NCI-H446 treated with DMSO at 0.1 percent for 48 hours (cell line): ENCODE measurements around the gene CDC14B.
"Not testable (repeated sequence)": the region's sequence is repeated elsewhere in the genome, so short reads cannot be mapped to it uniquely, and the experiment has no call there.

Experiments
- DNase-seq: peaks from one replicate; lab custom pipeline; 2025; lab: John Stamatoyannopoulos, UW

The CDC14B gene

GRCh38 chr9:96619491-96620180 lies at the start of gene CDC14B:
CDC14B (minus strand) TSS chr9:96619843; CDS start chr9:96619378, 465 bp downstream.
- peak; percentile 48 for DNase-seq

- DNase-seq: no peak
Measured at GRCh38 chr9:96668868-96669534, 49.4 kb upstream of the CDC14B start.

GRCh38 chr9:96667363-96667728 lies 47.7 kb upstream of the CDC14B start:
- DNase-seq: no peak

GRCh38 chr9:96666653-96667362 lies 47.2 kb upstream of the CDC14B start:
- DNase-seq: peak; percentile 26

GRCh38 chr9:96665789-96666188 lies 46.1 kb upstream of the CDC14B start:
- DNase-seq: no peak

- DNase-seq: no peak
Measured at GRCh38 chr9:96663506-96664120, 44.0 kb upstream of the CDC14B start.

GRCh38 chr9:96661711-96662110 lies 42.1 kb upstream of the CDC14B start:
- no peak for DNase-seq

GRCh38 chr9:96660692-96661248 lies 41.1 kb upstream of the CDC14B start:
- DNase-seq: no peak

GRCh38 chr9:96655198-96655851 lies 35.7 kb upstream of the CDC14B start, which contains the start of gene PRXL2C:
PRXL2C (minus strand) TSS chr9:96655317; CDS start chr9:96655281, 36 bp downstream.
- DNase-seq: no peak

GRCh38 chr9:96654450-96655197 lies 35.0 kb upstream of the CDC14B start:
- peak; percentile 30 for DNase-seq

GRCh38 chr9:96651626-96652025 lies 32.0 kb upstream of the CDC14B start:
- no peak for DNase-seq

- no peak for DNase-seq
Measured at GRCh38 chr9:96649620-96650324, 30.1 kb upstream of the CDC14B start.

GRCh38 chr9:96646081-96646991 lies 26.7 kb upstream of the CDC14B start:
- DNase-seq: peak; percentile 15

GRCh38 chr9:96644137-96644536 lies 24.5 kb upstream of the CDC14B start:
- no peak for DNase-seq

- DNase-seq: no peak
Measured at GRCh38 chr9:96641514-96641913, 21.9 kb upstream of the CDC14B start.

- no peak for DNase-seq
Measured at GRCh38 chr9:96638606-96639364, 19.1 kb upstream of the CDC14B start.

- DNase-seq: no peak
Measured at GRCh38 chr9:96636368-96636767, 16.7 kb upstream of the CDC14B start.

GRCh38 chr9:96633579-96633978 lies 13.9 kb upstream of the CDC14B start:
- not testable (repeated sequence) for DNase-seq
